Measurements from ENCODE around the gene SIX5. TPM values are rescaled to one million over a fixed set of nuclear protein-coding genes. Genes with fewer than 3 reads are reported as not detected.
A peak's percentile ranks its signal among the peaks of the same experiment; 100 is the strongest.

Gene SIX5
- total and polyA plus RNA-seq, 9 of the 15 experiments (the other 6 are each of a cell fraction or from before 2014, with no cell fraction given), result 1.4 to 17.2 (median 7.4) TPM; not detected in 2

DNA sequence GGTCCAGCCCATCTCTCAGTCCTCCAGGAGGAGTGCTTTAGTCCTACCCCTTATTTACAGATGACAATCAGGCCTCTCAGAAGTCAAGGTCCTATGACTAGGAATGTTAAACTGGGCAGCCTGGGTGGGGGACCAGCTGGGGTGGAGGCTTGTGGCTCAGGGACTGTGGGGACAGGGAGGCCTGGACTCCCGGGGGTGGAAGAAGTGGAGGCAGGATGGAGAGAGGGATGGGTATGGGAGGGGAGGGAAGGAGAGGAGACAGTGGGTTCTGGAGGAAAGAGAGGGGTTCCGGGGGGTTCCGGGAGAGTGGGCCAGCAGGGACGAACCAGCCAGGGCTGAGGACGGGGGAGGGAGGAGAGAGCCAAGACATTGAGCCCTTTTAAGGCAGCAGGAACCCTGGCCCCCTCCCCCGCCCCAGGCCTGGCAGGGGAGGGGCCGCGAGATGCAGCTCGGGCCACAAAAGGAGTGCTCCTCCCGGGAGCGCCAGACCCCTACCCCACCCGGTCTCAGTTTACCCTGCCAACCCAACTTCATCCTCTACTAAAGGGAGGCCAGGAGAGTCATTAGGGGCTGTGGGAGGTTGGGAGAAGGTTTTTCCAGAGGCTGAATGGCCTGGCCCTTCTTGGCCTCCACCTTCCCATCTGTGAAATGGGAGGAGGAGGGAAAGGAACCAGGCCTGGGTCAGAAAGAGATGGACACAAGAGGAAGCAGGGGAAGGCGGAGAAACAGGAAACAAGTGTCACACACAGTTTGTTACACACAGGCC is 11.6 kb upstream of the SIX5 start:
- Histone ChIP-seq H2AFZ (ENCODE audit: low read depth, low read length) (no peak overlapping the region), H3K36me3 (ENCODE audit: control insufficient read depth, insufficient read depth, low read length) (peaks cover 23% of the 10 kb centered on the region; the same call in 2 of the 3 replicates), H3K27me3 (ENCODE audit: control insufficient read depth in 2 of 2, insufficient read depth in 2 of 2, low read length in 2 of 2) (no peaks in the 10 kb centered on the region), H3K79me2 (ENCODE audit: control insufficient read depth, insufficient read depth, low read length) (no peaks in the 10 kb centered on the region), H3K4me3 (no peak overlapping the region), H3K9me1 (ENCODE audit: control insufficient read depth, insufficient read depth, low read length) (peaks cover 9% of the 10 kb centered on the region), H3K9ac (ENCODE audit: insufficient read depth in 1 of 2, low read depth in 2 of 2, low read length in 2 of 2) (peak overlapping the region in 1 of 2 experiments; percentile 84; a peak in 2 of 4 replicates), H3K9me3 (replicated peaks; ENCODE audit: control insufficient read depth, insufficient read depth, low read depth, low read length) (no peaks in the 10 kb centered on the region), H3K27ac (ENCODE audit: extremely low read depth, low read depth, low read length) (no peak overlapping the region), H3K4me1 (replicated peaks in 1 of 2; ENCODE audit: control insufficient read depth in 2 of 2, insufficient read depth in 2 of 2, low read length in 2 of 2) (peaks cover 16 to 67% of the 10 kb centered on the region in 2 experiments), H3K4me2 (ENCODE audit: insufficient read depth, low read length) (peak overlapping the region; percentile 80), H4K20me1 (replicated peaks; ENCODE audit: control insufficient read depth, insufficient read depth, low read length) (peaks cover 10% of the 10 kb centered on the region; the same call in 1 of the 2 replicates)
- BruUV-seq (replicated peaks), result no TSS peak
- ATAC-seq (peak; percentile 18), FAIRE-seq (no peak), DNase-seq (ENCODE audit: extremely low read depth in 1 of 4, low spot score in 3 of 4) (peak in 2 of 4 experiments; percentile 45 to 49)
- 31% methylated on average over 9 of the region's 13 CpGs for WGBS (ENCODE audit: insufficient coverage, low coverage, missing lambda C conversion rate)
- ChIA-PET POLR2A (interaction anchor here (2.5 to 7.7 kb wide), 2 partner anchors 9 to 12 kb away, joined by 9 to 70 read pairs; partner anchors contain the start of genes DMWD and SIX5), CTCF (ENCODE audit: low intra/inter-chr PET ratio) (no interaction called here)
- intact Hi-C loops (cut with micrococcal nuclease) (no loop called here), in situ Hi-C loops (cut with MboI) (no loop called here)
- TF ChIP-seq THAP12 (CRISPR knock-in tag; IDR thresholded peaks at IDR 0.05) (0 out of 2 replicates have a peak, but pooled peaks have one; percentile 21), RCOR1 (IDR thresholded peaks at IDR 0.05; ENCODE audit: borderline replicate concordance in 1 of 2, low read depth in 2 of 2, low read length in 2 of 2) (peak in 1 of 2 experiments; percentile 6; a peak in 1 of 4 replicates), ZNF407 (IDR thresholded peaks at IDR 0.05; ENCODE audit: low read depth) (no peak), KDM4B (IDR thresholded peaks at IDR 0.05; ENCODE audit: borderline replicate concordance in 2 of 2, low read depth in 1 of 2) (no peak), TFAM (CRISPR knock-in tag; conservative IDR thresholded peaks at IDR 0.05) (no peak), FOXA3 (CRISPR knock-in tag; conservative IDR thresholded peaks at IDR 0.05 in 1 of 2, IDR thresholded peaks at IDR 0.05 in 1 of 2) (peak; percentile 74 to 80)
- TF ChIP-seq, protein P1, sequence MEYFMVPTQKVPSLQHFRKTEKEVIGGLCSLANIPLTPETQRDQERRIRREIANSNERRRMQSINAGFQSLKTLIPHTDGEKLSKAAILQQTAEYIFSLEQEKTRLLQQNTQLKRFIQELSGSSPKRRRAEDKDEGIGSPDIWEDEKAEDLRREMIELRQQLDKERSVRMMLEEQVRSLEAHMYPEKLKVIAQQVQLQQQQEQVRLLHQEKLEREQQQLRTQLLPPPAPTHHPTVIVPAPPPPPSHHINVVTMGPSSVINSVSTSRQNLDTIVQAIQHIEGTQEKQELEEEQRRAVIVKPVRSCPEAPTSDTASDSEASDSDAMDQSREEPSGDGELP (CRISPR knock-in tag; IDR thresholded peaks at IDR 0.05; ENCODE audit: borderline replicate concordance), result peak; percentile 50; the same call in 1 of the 2 replicates
